GM23338 (cell line): ENCODE measurements around the gene DCTN2. TPM values are rescaled to one million over a fixed set of nuclear protein-coding genes. Genes with fewer than 3 reads are reported as not detected.

Source experiments
- ATAC-seq: fragments of 200-7000 bp; cut with Tn5 transposase; 3 replicates; pipeline ENCODE4 v1.9.1; 2020
- DNase-seq: peaks from one replicate; pipeline ENCODE4 v3.0.0-alpha.2; 2015; ENCODE audit warnings: low spot score
- H2AFZ ChIP-seq: fragments of 200-600 bp; sonication (generic); 2 replicates; pipeline ENCODE4 v1.8.0; 2016; ENCODE audit warnings: antibody characterized with exemption, mild to moderate bottlenecking, moderate library complexity
- H3F3A ChIP-seq: fragments of 200-600 bp; sonication (generic); replicated peaks from 2 replicates; pipeline ENCODE4 v1.8.0; 2017; ENCODE audit warnings: antibody characterized with exemption, mixed run types, low read depth
- H3K27ac ChIP-seq: fragments of 200-600 bp; sonication (generic); 2 replicates; pipeline ENCODE4 v1.6.1; 2016; ENCODE audit warnings: low read depth
- H3K27me3 ChIP-seq: fragments of 200-600 bp; sonication (generic); 2 replicates; pipeline ENCODE4 v1.8.0; 2016; ENCODE audit warnings: mild to moderate bottlenecking, mixed run types, moderate library complexity; ENCODE audit not compliant: insufficient read depth
- H3K36me3 ChIP-seq: fragments of 200-600 bp; sonication (generic); 2 replicates; pipeline ENCODE4 v1.8.0; 2016; ENCODE audit warnings: mild to moderate bottlenecking; ENCODE audit not compliant: insufficient read depth
- H3K4me1 ChIP-seq: fragments of 200-600 bp; sonication (generic); 2 replicates; pipeline ENCODE4 v1.8.0; 2016; ENCODE audit warnings: mild to moderate bottlenecking, moderate library complexity; ENCODE audit not compliant: insufficient read depth
- H3K4me2 ChIP-seq: fragments of 200-600 bp; sonication (generic); 2 replicates; pipeline ENCODE4 v1.7.1; 2017; ENCODE audit warnings: mixed run types
- H3K4me3 ChIP-seq: fragments of 200-600 bp; sonication (generic); 2 replicates; pipeline ENCODE4 v1.6.1; 2016; ENCODE audit warnings: mixed run types
- H3K79me2 ChIP-seq: fragments of 200-600 bp; sonication (generic); replicated peaks from 2 replicates; pipeline ENCODE4 v1.8.0; 2017; ENCODE audit warnings: mild to moderate bottlenecking; ENCODE audit not compliant: insufficient read depth
- H3K9me2 ChIP-seq: fragments of 200-600 bp; sonication (generic); 2 replicates; pipeline ENCODE4 v1.8.0; 2017; ENCODE audit not compliant: insufficient read depth
- H4K20me1 ChIP-seq: fragments of 200-600 bp; sonication (generic); replicated peaks from 2 replicates; pipeline ENCODE4 v1.8.0; 2017; ENCODE audit warnings: mild to moderate bottlenecking; ENCODE audit not compliant: insufficient read depth
- H3K27ac Mint-ChIP-seq: 2 replicates; pipeline ENCODE4 v1.8.0; 2020; ENCODE audit warnings: inconsistent platforms, mild to moderate bottlenecking, moderate library complexity, mixed read lengths
- H3K27me3 Mint-ChIP-seq: 3 replicates; pipeline ENCODE4 v1.8.0; 2022; ENCODE audit warnings: low read depth, mild to moderate bottlenecking, moderate library complexity, mixed read lengths, inconsistent platforms; ENCODE audit not compliant: insufficient read depth, poor library complexity
- H3K36me3 Mint-ChIP-seq: 3 replicates; pipeline ENCODE4 v1.8.0; 2021; ENCODE audit warnings: low read depth, mild to moderate bottlenecking, inconsistent platforms, moderate library complexity, mixed read lengths
- H3K4me1 Mint-ChIP-seq: 3 replicates; pipeline ENCODE4 v1.8.0; 2020; ENCODE audit warnings: mild to moderate bottlenecking, inconsistent platforms, mixed read lengths
- H3K4me3 Mint-ChIP-seq: 3 replicates; pipeline ENCODE4 v1.8.0; 2021; ENCODE audit warnings: moderate library complexity, mild to moderate bottlenecking, inconsistent platforms, mixed read lengths
- H3K9me3 Mint-ChIP-seq: 3 replicates; pipeline ENCODE4 v1.8.0; 2020; ENCODE audit warnings: moderate library complexity, mild to moderate bottlenecking, inconsistent platforms, mixed read lengths
- CREB1 ChIP-seq: fragments of 250-450 bp; sonication (Bioruptor Pico); IDR thresholded peaks from 2 replicates; pipeline ENCODE4 v1.5.0; 2020; ENCODE audit warnings: low read depth, mild to moderate bottlenecking, moderate library complexity
- CTCF ChIP-seq, 2 experiments: fragments of 200-600 bp in 1 of 2; sonication (generic) in 1 of 2; conservative IDR thresholded peaks; 2 replicates each; pipeline versions ENCODE4 v1.5.1 to v1.6.1; 2016 to 2017; ENCODE audit warnings: antibody characterized with exemption in 2 of 2, low read depth in 2 of 2, mild to moderate bottlenecking in 2 of 2, moderate library complexity in 1 of 2
- ETS1 ChIP-seq: IDR thresholded peaks from 2 replicates; pipeline ENCODE4 v1.6.1; 2016; ENCODE audit warnings: antibody characterized with exemption
- EZH2 ChIP-seq: fragments of 200-600 bp; sonication (generic); IDR thresholded peaks from one replicate; pipeline ENCODE4 v1.8.0; 2017; ENCODE audit warnings: antibody characterized with exemption, mild to moderate bottlenecking, low read depth; ENCODE audit not compliant: unreplicated experiment
- JUNB ChIP-seq: IDR thresholded peaks from one replicate; pipeline ENCODE4 v1.6.1; 2016; ENCODE audit warnings: antibody characterized with exemption; ENCODE audit not compliant: unreplicated experiment
- POLR2AphosphoS5 ChIP-seq: IDR thresholded peaks from 2 replicates; pipeline ENCODE4 v1.6.1; 2016; ENCODE audit warnings: antibody characterized with exemption, low read depth
- REST ChIP-seq: IDR thresholded peaks from one replicate; pipeline ENCODE4 v1.6.1; 2018; ENCODE audit warnings: antibody characterized with exemption; ENCODE audit not compliant: unreplicated experiment
- ZNF114 ChIP-seq: fragments of 250-450 bp; sonication (Bioruptor Pico); IDR thresholded peaks from 2 replicates; pipeline ENCODE4 v1.5.0; 2020; ENCODE audit warnings: mild to moderate bottlenecking, moderate library complexity
- ZNF331 ChIP-seq: fragments of 250-450 bp; sonication (Bioruptor Pico); IDR thresholded peaks from 2 replicates; pipeline ENCODE4 v1.5.0; 2020; ENCODE audit warnings: low read depth, mild to moderate bottlenecking, moderate library complexity
- ZNF462 ChIP-seq: fragments of 250-450 bp; sonication (Bioruptor Pico); IDR thresholded peaks from 2 replicates; pipeline ENCODE4 v1.5.0; 2020; ENCODE audit warnings: mild to moderate bottlenecking, moderate library complexity
- polyA plus RNA-seq: library from polyadenylated mRNA; unstranded; fragments of >200 nt; fragmentation: Nextera tagmentation; extraction: Ambion mirVana; gene quantifications from 2 replicates; pipeline ENCODE4 v1.2.1, GENCODE V29; 2016
- total RNA-seq: library from RNA; depleted of rRNA; stranded (reverse); fragments of >200 nt; shearing (Covaris generic); gene quantifications from 2 replicates; pipeline ENCODE4 v1.2.3, GENCODE V29; 2014

The DCTN2 gene
- total and polyA plus RNA-seq, 2 experiments from 2014 or later = 56.1 to 157 TPM

- no peak for TF ChIP-seq ZNF114
- TF ChIP-seq CREB1 = no peak
- TF ChIP-seq REST = no peak
- no peak for TF ChIP-seq ZNF462 (CRISPR knock-in tag)
- TF ChIP-seq POLR2AphosphoS5 = no peak
- no peak for TF ChIP-seq ZNF331 (CRISPR knock-in tag)
- no peak for TF ChIP-seq EZH2
- TF ChIP-seq JUNB = no peak
- no peak for TF ChIP-seq ETS1
- no peak for TF ChIP-seq CTCF (conservative IDR thresholded peaks at IDR 0.05; ENCODE audit: low read depth in 2 of 2)
- peaks cover 20% of the 10 kb centered on the region for H3K36me3 ChIP-seq
- H3K4me3 ChIP-seq = no peak overlapping the region
- no peak overlapping the region for H3K4me2 ChIP-seq
- H2AFZ ChIP-seq = no peak overlapping the region
- H3K4me3 Mint-ChIP-seq = no peak overlapping the region
- no peak overlapping the region for H3K27ac Mint-ChIP-seq
- H3K79me2 ChIP-seq = peaks cover 28% of the 10 kb centered on the region
- no peaks in the 10 kb centered on the region for H3K9me3 Mint-ChIP-seq
- H3K4me1 ChIP-seq = peaks cover 13% of the 10 kb centered on the region
- DNase-seq = no peak
- no peak for ATAC-seq
- H3K27me3 Mint-ChIP-seq = peaks cover 15% of the 10 kb centered on the region
- peaks cover 22% of the 10 kb centered on the region for H3F3A ChIP-seq
- no peaks in the 10 kb centered on the region for H3K27me3 ChIP-seq
- H3K36me3 Mint-ChIP-seq = peaks cover 30% of the 10 kb centered on the region
- no peak overlapping the region for H3K27ac ChIP-seq
- H3K4me1 Mint-ChIP-seq = peaks cover 28% of the 10 kb centered on the region
- H4K20me1 ChIP-seq = peaks cover 20% of the 10 kb centered on the region
- no peaks in the 10 kb centered on the region for H3K9me2 ChIP-seq
These were observed 61.3 kb downstream of the DCTN2 start for GRCh38 chr12:57485695-57486094.
